GM12891 (cell line): Measurements from ENCODE around the gene SLC6A20.

Source experiments
- DNase-seq: peaks from one replicate; pipeline ENCODE4 v3.0.0; 2011; ENCODE audit warnings: low spot score; ENCODE audit not compliant: insufficient read length
- FAIRE-seq: peaks from 2 replicates; lab custom pipeline; 2011; peaks lifted over from hg19 to GRCh38; lab: Jason Lieb, UNC
- PAX5 ChIP-seq: IDR thresholded peaks from 2 replicates; pipeline ENCODE4 v1.6.1; 2011; ENCODE audit warnings: low read length, moderate library complexity, mild to moderate bottlenecking; ENCODE audit not compliant: insufficient read depth, severe bottlenecking
- POLR2A ChIP-seq: IDR thresholded peaks from 2 replicates; pipeline ENCODE4 v1.6.1; 2011; ENCODE audit warnings: low read depth, low read length, control low read depth
- POLR2AphosphoS5 ChIP-seq: IDR thresholded peaks from 2 replicates; pipeline ENCODE4 v1.6.1; 2011; ENCODE audit warnings: low read depth, low read length, control low read depth
- POU2F2 ChIP-seq: IDR thresholded peaks from 2 replicates; pipeline ENCODE4 v1.6.1; 2011; ENCODE audit warnings: low read depth, mild to moderate bottlenecking, control low read depth, low read length, moderate library complexity
- SPI1 ChIP-seq: IDR thresholded peaks from 2 replicates; pipeline ENCODE4 v1.6.1; 2011; ENCODE audit warnings: low read depth, low read length, control low read depth
- TAF1 ChIP-seq: IDR thresholded peaks from 2 replicates; pipeline ENCODE4 v1.6.1; 2011; ENCODE audit warnings: low read depth, low read length, control low read depth

The SLC6A20 gene

GRCh38 chr3:45781841-45782240, 14.5 kb downstream of the SLC6A20 start:
- FAIRE-seq (no peak), DNase-seq (no peak)
- TF ChIP-seq POLR2A (no peak), POU2F2 (no peak), TAF1 (no peak), POLR2AphosphoS5 (no peak), PAX5 (no peak), SPI1 (no peak)

DNA sequence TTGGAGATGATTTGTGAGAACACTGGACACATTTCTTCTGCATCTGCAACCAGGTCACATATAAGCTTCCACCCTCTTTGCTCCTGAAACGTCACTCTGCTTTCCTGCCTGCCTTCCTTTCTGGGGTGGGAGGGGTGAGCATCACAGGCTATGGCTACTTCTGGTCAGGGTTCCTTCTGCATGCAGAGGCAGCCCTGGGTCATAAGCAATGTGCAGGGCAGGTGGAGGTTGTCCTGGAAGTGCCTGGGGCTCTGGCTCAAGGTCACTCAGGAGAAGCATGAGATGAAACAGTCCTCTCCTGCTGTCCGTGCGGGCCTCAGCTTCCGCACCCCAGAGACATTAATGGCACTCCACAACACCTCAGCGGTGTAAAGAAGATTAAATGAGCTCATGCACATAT, 15.1 kb downstream of the SLC6A20 start:
- DNase-seq = no peak
- no peak for FAIRE-seq
- TF ChIP-seq TAF1 (no peak), POLR2A (no peak), PAX5 (no peak), POLR2AphosphoS5 (no peak), POU2F2 (no peak), SPI1 (no peak)

GRCh38 chr3:45779746-45780735, 16.3 kb downstream of the SLC6A20 start:
- FAIRE-seq (no peak), DNase-seq (no peak)
- TF ChIP-seq PAX5 (no peak), POLR2A (no peak), SPI1 (no peak), POU2F2 (no peak), POLR2AphosphoS5 (no peak), TAF1 (no peak)

- DNase-seq (no peak), FAIRE-seq (no peak)
- TF ChIP-seq SPI1 = no peak
- no peak for TF ChIP-seq POU2F2
- TF ChIP-seq POLR2A = no peak
- no peak for TF ChIP-seq PAX5
- TF ChIP-seq TAF1 = no peak
- TF ChIP-seq POLR2AphosphoS5 = no peak
These were observed 17.6 kb downstream of the SLC6A20 start for GRCh38 chr3:45778761-45779201.

GRCh38 chr3:45777746-45778386, 18.5 kb downstream of the SLC6A20 start:
- DNase-seq (no peak), FAIRE-seq (no peak)
- no peak for TF ChIP-seq POU2F2
- TF ChIP-seq POLR2AphosphoS5 = no peak
- TF ChIP-seq TAF1 = no peak
- no peak for TF ChIP-seq POLR2A
- no peak for TF ChIP-seq SPI1
- no peak for TF ChIP-seq PAX5

- TF ChIP-seq TAF1 (no peak), POU2F2 (no peak), POLR2AphosphoS5 (no peak), PAX5 (no peak), SPI1 (no peak), POLR2A (no peak)
- FAIRE-seq (no peak), DNase-seq (no peak)
These were observed 19.1 kb downstream of the SLC6A20 start for GRCh38 chr3:45777111-45777745.

GRCh38 chr3:45776611-45777010, 19.7 kb downstream of the SLC6A20 start:
- DNase-seq (no peak), FAIRE-seq (no peak)
- TF ChIP-seq POU2F2 = no peak
- no peak for TF ChIP-seq POLR2AphosphoS5
- TF ChIP-seq SPI1 = no peak
- no peak for TF ChIP-seq TAF1
- TF ChIP-seq POLR2A = no peak
- TF ChIP-seq PAX5 = no peak

DNA sequence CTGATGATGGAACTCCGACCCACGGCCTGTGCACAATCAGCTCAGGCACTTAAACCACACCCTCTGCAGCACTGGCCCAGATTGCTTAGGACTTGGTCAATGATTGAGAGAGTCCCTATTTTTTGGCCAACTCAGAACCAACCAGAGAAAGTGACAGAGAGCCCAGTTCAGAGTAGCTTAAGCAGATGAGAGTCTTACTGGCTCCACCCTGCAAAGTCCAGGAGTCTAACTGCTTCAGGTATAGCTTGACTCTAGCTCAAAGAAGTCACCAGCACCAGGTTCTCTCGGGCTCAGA, 20.1 kb downstream of the SLC6A20 start:
- DNase-seq = no peak
- TF ChIP-seq POLR2AphosphoS5 = no peak
- TF ChIP-seq SPI1 = no peak
- no peak for TF ChIP-seq PAX5
- TF ChIP-seq POU2F2 = no peak
- TF ChIP-seq POLR2A = no peak
- no peak for TF ChIP-seq TAF1
- FAIRE-seq = no peak

- DNase-seq (no peak), FAIRE-seq (no peak)
- TF ChIP-seq POLR2AphosphoS5 (no peak), POLR2A (no peak), SPI1 (no peak), POU2F2 (no peak), TAF1 (no peak)
These were observed 20.6 kb downstream of the SLC6A20 start for GRCh38 chr3:45775571-45776300.
